HG03060 (cell line): ENCODE results near the gene HSD17B12.

Source experiments
- ATAC-seq: cut with Tn5 transposase; IDR thresholded peaks from one replicate; pipeline ENCODE4 v1.9.1; 2021; ENCODE audit warnings: low read depth, moderate number of reproducible peaks; ENCODE audit not compliant: unreplicated experiment

Gene HSD17B12

DNA sequence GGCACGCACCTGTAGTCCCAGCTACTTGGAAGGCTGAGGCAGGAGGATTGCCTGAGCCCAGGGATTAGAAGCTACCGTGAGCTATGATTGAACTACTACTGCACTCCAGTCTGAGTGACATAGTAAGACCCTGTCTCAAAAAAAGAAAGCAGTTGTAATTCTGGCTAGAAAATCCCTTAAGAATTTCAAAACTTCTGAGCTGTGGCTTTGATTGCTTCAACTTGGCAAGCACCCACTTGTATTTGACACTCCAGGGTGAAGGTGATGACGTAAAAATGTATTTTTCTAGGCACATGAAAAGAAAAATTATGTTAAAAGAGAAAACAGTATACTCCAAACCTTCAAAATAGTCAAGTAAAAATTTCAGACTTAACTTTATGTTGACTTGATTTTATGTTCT lies 176.5 kb downstream of the HSD17B12 start:
- no peak for ATAC-seq

DNA sequence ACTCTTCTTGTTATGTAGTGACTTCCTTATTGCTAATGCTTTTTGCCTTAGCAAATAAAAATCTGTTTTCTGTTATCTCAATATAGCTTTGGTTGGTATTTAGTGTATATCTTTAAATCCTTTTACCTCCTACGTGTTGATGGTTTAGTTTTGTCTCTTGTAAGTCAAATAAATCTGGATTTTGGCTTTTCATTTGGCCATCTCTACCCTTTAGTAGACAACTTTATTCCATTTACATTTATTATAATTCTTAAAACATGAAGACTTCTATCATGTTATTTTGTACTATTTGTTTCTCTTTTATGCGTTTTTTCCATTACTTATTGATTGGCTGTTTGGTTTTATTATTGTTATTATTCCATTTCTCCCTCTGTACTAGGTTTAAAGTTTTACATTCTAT lies 180.6 kb downstream of the HSD17B12 start:
- no peak for ATAC-seq

GRCh38 chr11:43866520-43866919 lies 186.0 kb downstream of the HSD17B12 start:
- ATAC-seq, result no peak

DNA sequence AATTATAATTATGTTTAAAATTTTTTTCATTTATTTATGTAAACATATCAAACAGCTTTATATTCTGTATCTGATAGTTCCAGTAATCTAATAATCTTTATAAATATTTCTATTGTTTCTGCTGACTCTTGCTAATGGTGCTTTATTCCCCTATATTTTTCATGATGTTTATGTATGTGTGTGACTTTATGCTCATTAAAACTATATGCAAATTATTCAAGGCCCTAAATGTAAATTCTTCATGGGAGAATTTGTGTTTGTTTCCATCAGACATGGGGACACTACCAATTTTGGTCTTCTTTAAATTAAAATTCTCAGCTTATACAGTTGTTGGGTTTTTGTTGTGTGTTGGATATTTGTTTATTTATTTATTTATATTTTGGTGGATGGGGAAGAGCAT lies 186.4 kb downstream of the HSD17B12 start:
- no peak for ATAC-seq

DNA sequence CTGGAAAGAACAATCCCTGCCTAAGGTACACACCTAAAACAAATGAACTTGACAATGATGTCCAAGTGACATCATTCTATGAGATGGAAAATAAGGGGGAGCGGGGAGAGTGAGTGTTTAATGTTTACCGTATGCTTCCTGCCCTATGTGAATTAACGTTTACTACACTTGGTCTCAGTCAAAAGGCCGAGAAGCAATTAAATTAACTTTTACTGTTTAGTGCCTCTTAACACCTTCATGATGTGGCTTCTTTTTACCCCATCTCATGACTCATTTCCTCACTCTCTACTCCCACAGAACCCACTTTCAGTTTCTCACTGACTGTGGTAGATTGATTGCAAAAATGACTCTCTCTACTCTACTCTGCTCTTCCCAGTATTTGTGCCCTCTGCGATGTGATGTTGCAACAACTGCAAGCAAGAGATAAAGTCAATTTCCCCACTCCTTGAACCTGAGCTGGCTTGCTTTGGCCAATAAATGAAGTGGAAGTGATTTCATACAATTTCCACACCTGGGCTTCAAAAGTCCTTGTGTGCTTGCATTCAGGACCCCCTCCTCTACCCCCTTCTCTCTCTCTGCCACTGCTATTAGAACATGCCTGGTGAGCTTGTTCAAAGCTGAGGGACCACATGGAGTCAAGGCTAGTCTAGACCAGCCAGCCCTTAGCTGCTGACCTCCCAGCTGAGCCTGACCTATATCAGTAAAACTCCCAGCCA lies 188.5 kb downstream of the HSD17B12 start:
- peak; percentile 100 for ATAC-seq

GRCh38 chr11:43871051-43871450 lies 190.5 kb downstream of the HSD17B12 start:
- ATAC-seq, result no peak

DNA sequence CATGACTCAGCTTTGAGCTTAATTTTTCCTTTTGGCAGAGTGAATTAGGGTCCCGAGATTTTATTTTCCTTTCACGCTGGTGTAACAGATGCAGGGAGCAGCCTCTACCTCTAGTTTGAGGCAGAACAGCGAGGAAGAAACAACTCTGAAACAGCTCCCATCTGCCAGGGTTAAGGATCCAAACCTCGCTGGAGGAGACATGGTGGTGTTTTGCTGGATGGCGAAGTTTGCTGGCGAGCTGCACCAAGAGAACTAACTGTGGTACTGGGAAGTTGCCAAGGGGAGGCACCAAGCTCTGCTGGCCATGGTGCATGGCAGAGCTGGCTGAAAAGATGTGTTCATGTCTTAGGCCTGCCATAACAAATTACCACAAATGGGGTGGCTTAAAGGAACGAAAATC lies 192.5 kb downstream of the HSD17B12 start:
- ATAC-seq, result no peak

DNA sequence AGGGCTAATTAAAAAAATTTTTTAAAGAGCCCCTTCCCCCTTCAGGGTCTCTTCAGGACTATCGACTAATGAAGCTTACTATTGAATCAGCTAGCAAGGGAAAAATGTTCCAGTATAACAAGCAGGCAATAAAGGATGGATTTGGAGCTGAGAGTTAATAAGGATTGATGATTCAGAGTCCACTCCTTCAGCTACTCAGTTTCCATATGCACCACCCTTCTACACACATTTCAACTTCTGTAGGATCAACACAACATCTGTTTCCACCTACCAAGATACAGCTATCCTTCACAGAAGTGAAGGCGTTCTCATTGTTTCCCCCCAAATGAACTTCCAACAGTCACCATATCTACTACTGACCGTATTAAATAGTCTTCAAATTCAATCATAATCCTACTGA lies 193.5 kb downstream of the HSD17B12 start:
- ATAC-seq, result no peak

DNA sequence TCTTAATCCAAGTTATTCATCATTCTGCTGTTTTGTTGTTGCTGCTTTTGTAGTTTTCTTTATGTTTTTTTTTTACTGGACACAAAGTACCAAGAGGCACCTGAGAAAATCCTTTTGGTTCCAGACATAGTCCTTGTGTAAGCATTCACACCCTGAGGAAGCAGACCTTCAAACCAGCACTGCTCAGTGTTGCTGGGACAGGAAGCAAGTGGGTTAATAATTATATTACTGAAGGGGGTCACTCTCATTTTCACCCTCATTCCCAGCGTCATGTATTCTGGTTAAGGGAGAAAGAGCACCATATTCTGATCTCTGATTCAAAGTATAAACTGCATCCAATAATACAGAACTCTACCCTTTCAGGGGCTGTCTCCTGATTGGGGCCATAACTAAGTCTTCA lies 194.2 kb downstream of the HSD17B12 start:
- ATAC-seq, result no peak

- no peak for ATAC-seq
Observed at GRCh38 chr11:43879789-43880639, 199.5 kb downstream of the HSD17B12 start.

DNA sequence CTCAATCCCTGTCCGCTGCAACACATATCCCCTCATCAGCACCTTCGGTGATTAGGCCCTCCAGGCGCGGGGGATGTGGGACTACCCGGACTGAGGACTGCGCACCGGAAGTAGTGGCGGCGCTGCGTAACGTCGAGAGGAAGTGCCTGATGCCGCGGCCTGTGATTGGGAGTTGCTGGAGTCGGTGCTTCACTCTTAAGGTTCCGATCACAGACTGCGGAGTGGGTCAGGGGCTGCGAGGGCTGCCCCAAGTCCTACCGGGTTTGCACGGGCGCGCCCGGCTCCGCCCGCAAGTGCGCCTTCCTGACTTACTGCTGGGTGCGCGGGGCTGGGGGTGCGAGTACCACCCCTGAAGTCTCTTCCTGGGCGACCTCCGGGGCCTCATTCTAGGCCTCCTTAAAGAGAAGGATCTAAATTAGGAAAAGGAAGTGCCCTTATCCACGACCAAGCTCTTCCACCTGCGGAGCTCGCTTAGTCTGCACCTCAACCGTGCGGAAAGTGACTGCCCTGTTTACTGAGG lies 200.2 kb downstream of the HSD17B12 start, which contains the start of gene ALKBH3:
Gene ALKBH3 (plus strand): TSS at position 192 of the 520 bp plus-strand sequence. CDS start 1,822 bp downstream, outside the sequence.
- ATAC-seq, result peak; percentile 95

DNA sequence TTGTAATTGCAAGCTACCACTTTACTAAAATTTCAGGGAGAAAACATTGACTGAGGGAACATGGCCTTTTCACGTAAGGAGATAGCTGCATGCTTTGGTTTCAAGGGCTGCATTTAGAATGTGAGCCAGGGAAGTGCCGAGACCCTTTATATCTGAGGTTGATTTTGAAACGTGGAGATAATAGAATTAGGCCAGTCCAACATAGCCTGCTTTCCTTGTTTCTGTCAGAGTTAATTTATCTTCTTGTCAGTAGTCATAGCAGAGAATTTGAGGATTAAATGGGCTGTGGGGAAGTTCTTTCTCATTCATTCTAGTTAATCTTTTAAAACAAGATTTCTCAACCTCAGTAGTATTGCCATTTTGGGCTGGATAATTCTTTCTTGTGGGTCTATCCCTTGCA lies 212.3 kb downstream of the HSD17B12 start:
- no peak for ATAC-seq

- ATAC-seq, result no peak
Observed at GRCh38 chr11:43894546-43894945, 214.0 kb downstream of the HSD17B12 start.

DNA sequence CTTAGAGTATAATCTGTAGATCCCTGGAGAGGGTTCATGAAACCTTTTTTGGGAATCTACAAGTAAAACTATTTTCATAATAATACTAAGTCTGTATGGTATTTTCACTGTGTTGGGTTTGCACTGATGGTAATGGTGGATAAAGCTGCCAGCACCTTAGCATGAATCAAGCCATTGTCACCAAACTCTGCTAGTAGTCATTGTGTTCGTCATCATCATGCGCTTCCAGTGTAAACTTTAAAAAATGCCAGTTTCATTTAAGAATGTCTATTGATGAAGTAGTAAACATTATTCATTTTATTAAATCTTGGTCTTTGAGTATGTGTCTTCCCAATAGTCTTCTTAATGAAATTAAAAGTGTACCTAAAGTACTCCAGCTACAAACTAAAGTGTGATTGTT lies 215.1 kb downstream of the HSD17B12 start:
- no peak for ATAC-seq

GRCh38 chr11:43898574-43898973 lies 218.0 kb downstream of the HSD17B12 start:
- ATAC-seq, result no peak

GRCh38 chr11:43899094-43899493 lies 218.6 kb downstream of the HSD17B12 start:
- no peak for ATAC-seq

DNA sequence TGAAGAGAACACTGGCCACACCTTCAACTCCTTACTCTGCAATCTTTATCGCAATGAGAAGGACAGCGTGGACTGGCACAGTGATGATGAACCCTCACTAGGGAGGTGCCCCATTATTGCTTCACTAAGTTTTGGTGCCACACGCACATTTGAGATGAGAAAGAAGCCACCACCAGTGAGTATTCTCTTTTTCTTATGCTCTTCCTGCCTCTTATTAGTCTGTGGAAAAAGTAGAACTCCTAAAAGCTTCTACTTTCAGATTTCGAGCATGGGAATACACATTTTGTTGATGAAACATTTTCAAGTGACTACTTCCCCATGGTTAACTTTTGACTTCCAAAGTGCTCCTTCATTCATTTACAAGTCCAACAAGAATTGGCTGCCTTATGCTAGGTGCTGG lies 221.0 kb downstream of the HSD17B12 start:
- no peak for ATAC-seq

DNA sequence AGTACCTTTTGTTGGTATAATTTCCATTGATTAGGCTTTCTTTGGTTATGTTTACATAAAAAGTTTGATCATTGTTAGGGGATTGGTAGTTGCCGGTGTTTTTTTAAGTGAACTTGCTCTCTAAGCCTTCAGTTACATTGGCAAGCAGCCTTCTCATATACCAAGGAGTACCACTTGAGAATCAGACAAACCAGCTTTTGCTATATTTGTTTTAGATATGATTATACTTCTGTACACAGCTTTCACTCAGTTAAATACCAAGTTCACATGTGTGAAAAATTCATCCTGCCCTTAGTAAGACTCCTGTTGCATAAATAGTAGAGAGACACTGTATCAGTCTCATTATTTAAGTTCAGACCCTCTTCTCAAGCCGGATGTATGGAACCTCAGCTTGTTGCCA lies 222.5 kb downstream of the HSD17B12 start:
- ATAC-seq, result no peak

DNA sequence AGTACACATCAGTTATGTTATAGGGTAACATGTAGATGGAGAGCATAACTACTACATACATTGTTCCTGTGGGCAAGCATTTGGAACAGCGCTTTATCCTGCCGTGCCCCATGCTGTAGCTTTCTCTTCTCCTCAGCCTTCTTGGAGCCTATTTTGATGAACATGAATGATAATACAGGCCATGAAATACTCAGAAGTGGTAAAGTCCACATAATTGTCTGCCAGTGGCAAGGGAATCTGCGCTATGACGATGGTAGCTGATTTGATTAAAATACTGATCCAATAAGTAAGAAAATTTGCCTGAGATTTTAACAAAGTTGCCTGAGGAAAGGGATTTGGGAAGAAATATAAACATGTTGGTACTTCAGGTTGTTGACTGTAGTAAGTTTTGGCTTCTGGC lies 223.4 kb downstream of the HSD17B12 start:
- ATAC-seq, result no peak

DNA sequence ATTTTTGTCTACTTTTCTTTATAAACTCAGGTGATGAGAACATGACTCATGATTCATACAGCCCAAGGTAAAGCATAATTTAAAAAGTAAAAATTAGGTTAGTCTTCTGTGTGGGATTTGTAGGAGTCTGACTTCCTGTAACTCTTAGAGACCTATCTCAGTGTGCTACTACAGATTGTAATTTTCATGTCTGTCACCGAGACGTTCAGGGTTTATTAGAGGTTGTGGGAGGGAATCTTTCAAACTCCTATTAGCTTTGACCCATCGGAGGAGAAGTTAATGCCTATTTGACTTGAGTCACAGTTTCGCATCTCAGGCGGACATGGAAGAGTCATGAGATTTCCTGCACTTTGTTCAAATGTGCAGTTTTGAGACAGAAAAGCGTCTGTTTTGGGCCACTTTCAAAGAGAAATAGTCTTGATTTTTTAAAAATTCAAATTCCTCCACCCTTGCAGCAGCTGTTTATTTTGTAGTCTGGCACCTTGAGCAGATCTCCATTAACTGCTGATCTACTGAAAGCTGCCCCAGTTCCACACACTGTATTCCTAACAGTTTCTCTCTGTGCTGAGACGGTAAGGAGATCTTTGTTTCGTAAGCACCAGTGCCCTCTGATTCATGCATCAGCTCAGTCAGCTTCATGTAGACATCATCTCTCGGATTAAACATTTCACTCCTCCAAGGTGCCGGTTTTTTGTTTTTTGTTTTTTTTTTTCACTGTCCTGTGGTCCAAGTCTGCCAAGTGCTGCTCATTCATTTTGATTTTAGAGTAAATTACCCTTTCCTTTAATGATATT lies 224.4 kb downstream of the HSD17B12 start:
- no peak for ATAC-seq

- no peak for ATAC-seq
Observed at GRCh38 chr11:43905813-43906241, 225.3 kb downstream of the HSD17B12 start.
